Kidney epithelial cell (primary cell): ENCODE data around the gene RANBP17. TPM values are rescaled to one million over a fixed set of nuclear protein-coding genes. Genes with fewer than 3 reads are reported as not detected.

Source experiments
- DNase-seq: peaks from one replicate; pipeline ENCODE4 v3.0.0-alpha.2; 2010; ENCODE audit warnings: low read depth
- H3K27me3 ChIP-seq: 2 replicates; pipeline ENCODE4 v1.6.0; 2011; ENCODE audit warnings: low read length; ENCODE audit not compliant: control insufficient read depth, insufficient read depth
- H3K36me3 ChIP-seq: 2 replicates; pipeline ENCODE4 v1.5.1; 2011; ENCODE audit warnings: low read length; ENCODE audit not compliant: control insufficient read depth, insufficient read depth
- H3K4me3 ChIP-seq: 2 replicates; pipeline ENCODE4 v1.5.1; 2011; ENCODE audit warnings: low read depth, mild to moderate bottlenecking, control low read depth, low read length
- CTCF ChIP-seq: IDR thresholded peaks from 2 replicates; pipeline ENCODE4 v1.5.1; 2011; ENCODE audit warnings: mild to moderate bottlenecking, moderate library complexity, low read length, control low read depth, inconsistent platforms; ENCODE audit not compliant: insufficient read depth, poor library complexity, severe bottlenecking
- total RNA-seq: library from RNA; depleted of rRNA; stranded (reverse); fragments of >200 nt; gene quantifications from 2 replicates; pipeline ENCODE4 v1.2.3, GENCODE V29; 2015

RANBP17 gene
- total RNA-seq, 1 donor from 2014 or later: 10.4 TPM

- DNase-seq: no peak
- no peak overlapping the region for H3K4me3 ChIP-seq
- H3K27me3 ChIP-seq: no peaks in the 10 kb centered on the region
- no peaks in the 10 kb centered on the region for H3K36me3 ChIP-seq
- TF ChIP-seq CTCF: no peak
These were observed 390.9 kb downstream of the RANBP17 start for GRCh38 chr5:171252674-171253073.

GRCh38 chr5:171258737-171259415 lies 397.1 kb downstream of the RANBP17 start:
- Histone ChIP-seq H3K4me3 (no peak overlapping the region), H3K27me3 (no peaks in the 10 kb centered on the region), H3K36me3 (no peaks in the 10 kb centered on the region)
- DNase-seq: no peak
- TF ChIP-seq CTCF: no peak

- no peaks in the 10 kb centered on the region for H3K36me3 ChIP-seq
- no peak overlapping the region for H3K4me3 ChIP-seq
- no peak for TF ChIP-seq CTCF
- no peaks in the 10 kb centered on the region for H3K27me3 ChIP-seq
- DNase-seq: no peak
These were observed 399.5 kb downstream of the RANBP17 start for GRCh38 chr5:171261361-171261760.

- no peaks in the 10 kb centered on the region for H3K27me3 ChIP-seq
- DNase-seq: no peak
- H3K4me3 ChIP-seq: no peak overlapping the region
- H3K36me3 ChIP-seq: no peaks in the 10 kb centered on the region
- no peak for TF ChIP-seq CTCF
These were observed 400.1 kb downstream of the RANBP17 start for GRCh38 chr5:171261904-171262303.

GRCh38 chr5:171263181-171263580 lies 401.4 kb downstream of the RANBP17 start:
- H3K27me3 ChIP-seq: no peaks in the 10 kb centered on the region
- no peak for DNase-seq
- no peak overlapping the region for H3K4me3 ChIP-seq
- no peaks in the 10 kb centered on the region for H3K36me3 ChIP-seq
- TF ChIP-seq CTCF: no peak

GRCh38 chr5:171264843-171265242 lies 403.0 kb downstream of the RANBP17 start:
- TF ChIP-seq CTCF: no peak
- DNase-seq: no peak
- Histone ChIP-seq H3K27me3 (no peaks in the 10 kb centered on the region), H3K4me3 (no peak overlapping the region), H3K36me3 (no peaks in the 10 kb centered on the region)
